ENCODE results near the gene TPD52L1.

The TPD52L1 gene

DNA sequence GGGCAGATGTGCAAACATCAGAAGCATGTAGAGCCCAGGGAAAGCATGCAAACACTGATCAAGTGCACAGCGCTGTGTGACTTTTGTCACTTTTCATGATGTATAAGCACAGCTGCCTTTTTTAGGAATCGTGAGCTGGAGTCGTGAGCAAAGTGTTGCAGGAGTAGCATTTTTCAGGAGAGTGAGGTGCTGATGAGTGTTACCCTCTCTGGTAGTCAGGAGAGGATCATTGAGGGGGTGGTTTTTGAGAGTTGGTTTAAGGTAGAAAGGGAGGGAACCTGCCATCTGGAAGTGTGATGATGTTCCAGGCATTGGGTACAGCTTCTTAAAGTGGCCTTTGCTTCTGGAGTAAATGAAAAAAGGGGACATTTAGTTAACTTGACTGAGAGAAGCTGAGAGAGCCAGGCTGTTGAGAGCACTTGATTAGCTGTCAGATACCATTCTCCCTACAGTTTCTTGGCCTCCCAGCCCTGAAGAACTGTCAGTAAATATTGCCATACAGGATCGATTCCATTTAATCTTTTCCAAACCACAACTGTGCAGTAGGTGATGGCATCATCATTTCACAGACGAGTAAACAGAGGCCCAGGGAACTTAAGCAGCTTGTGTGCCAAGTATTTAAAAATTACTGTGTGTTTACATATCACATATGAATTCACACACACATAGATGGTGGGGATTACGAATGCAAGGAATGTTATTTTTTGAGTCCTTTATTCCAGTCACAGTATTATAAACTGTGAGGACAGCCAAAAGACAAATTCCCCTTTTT, 28.9 kb downstream of the TPD52L1 start:
- DNase-seq, result no peak

DNA sequence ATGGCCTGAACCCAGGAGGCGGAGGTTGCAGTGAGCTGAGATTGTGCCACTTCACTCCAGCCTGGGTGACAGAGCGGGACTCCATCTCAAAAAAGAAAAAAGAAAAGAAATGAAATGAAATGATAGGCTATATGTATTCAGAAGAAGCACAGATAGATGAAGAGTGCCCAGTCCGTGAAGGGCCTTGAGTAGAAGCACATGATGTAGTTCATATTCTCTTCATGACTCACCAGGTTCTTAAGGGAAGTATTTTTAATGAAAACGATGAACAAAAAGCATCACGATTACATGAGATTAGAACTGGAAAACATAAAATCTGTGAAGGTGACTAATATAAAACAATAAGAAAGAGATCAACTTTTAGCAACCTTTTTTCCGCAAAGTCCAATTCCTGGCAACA, 29.8 kb downstream of the TPD52L1 start:
- DNase-seq, result no peak

DNA sequence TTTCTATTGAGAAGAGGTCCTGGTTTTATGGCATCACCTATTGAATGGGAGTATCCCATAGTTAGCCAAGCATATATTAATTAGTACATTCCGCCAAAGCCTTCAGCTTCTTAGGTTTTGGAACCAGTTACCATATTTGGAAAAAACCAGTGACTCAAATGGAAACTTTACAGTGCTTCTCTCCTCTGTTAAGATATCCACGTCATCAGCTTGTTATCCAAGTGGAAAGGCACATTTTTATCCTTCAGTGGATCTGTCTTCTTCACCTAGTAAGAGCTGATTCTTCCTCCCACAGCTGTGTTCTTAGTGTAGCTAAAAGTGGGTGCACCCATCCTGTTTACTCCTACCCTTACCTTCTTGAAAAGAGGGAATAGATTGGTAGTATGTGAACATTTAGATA, 34.5 kb downstream of the TPD52L1 start:
- DNase-seq, result no peak

DNA sequence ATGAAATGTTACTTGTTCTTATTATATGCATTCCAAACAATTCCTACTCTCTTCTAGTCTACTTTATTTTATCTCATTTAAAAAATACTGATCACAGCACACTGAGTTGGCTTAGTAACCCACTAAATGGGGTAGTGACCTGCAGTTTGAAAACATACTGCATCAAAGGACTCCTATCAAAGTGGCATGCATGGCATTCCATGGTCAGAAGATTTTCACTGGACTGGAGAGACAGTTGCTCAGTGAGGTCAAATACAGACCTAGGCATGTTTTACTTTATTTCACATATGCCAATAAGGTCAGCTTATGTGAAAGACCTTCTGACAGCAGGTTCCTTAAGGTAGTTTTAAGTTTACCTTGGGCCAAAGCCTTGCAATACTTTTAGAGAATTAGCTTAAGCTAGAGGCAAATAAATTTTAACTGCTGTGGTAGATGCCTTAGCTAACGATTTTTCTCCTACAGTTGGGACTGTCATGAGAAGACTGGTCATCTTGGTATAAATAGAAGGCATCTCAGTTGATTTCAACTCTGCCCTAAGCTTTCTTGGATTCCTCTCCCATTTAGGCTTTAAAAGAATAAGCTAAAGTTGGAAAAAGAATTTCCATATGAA, 35.1 kb downstream of the TPD52L1 start:
- no peak for DNase-seq

DNA sequence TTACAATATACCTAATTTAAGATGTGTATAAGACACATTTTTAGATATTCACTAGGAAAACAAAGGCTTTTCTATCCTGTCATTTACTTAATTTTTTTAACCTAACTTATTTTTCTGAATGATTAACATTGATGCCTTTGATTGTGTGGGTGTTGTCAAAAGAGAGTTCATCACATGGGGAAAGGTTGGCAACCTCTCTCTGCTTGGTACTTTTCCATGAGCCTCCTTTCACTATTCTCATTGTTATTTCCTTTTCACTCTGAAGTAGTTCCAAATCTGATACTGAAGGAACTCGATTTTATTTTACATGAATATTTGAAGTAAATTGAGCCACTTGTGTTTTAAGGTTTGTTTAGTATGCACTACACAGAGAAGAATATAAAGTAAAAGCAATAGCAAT, 35.9 kb downstream of the TPD52L1 start:
- no peak for DNase-seq

DNA sequence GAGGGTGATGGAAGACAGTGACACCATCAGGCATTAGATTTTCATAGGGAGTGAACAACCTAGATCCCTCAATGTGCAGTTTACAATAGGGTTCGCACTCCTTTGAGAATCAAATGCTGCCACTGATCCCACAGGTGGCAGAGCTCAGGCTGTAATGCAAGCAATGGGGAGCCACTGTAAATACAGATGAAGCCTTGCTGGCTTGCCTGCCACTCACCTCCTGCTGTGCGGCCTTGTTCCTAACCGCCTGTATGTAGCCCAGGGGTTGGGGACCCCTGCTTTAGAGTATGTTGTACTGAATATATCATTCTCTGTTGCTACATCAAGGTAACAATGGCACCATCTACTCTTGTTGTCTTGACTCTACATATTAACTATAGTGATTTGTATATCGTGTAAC, 37.1 kb downstream of the TPD52L1 start:
- DNase-seq, result no peak

DNA sequence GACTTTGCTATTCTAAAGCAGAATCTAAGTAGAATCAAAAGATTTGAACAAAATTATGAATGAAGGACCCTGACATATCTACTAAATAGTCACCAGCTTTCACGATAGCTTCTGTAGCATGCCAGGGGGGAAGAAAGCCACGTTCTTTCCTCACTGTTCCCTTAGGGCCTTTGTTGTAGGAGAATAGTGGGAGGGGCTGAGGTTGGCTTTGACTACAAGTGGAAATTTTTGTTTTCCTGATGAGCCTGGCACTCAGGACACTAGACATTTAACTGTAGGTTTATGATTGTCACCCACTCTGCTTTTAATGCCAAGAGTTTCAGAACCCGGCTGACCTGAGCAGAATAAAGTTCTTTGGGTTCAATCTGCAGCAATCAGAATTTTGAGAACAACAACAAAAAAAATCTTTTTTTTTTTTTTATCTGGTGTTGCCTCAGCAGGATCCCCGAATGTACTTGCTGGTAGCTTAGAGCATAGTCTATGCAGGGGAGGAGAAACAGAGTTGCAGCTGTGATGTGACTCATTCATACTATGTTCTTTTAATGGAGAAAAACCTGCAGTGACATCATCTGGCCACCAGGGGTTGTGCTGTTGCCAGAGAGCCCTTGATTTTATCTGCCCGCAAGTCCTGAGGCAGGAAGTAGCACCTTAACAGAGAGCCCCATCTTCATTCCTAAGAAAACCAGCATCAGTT, 38.5 kb downstream of the TPD52L1 start:
- DNase-seq, result peak; percentile 77

DNA sequence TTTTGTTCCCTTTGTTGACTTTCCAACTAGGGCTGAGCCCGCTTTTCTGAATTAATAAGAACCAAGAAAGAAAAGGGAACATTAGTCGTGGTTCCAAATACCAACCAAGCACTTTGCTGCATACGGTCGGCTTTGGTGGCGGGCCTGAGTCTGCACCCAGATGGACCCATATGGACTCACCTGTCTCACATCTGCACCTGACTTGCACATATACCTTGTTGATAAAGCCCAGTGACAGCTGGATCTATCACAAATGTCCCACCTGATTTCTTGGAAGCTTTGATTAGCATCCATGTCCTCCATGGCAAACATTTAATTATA, 39.0 kb downstream of the TPD52L1 start:
- no peak for DNase-seq

DNA sequence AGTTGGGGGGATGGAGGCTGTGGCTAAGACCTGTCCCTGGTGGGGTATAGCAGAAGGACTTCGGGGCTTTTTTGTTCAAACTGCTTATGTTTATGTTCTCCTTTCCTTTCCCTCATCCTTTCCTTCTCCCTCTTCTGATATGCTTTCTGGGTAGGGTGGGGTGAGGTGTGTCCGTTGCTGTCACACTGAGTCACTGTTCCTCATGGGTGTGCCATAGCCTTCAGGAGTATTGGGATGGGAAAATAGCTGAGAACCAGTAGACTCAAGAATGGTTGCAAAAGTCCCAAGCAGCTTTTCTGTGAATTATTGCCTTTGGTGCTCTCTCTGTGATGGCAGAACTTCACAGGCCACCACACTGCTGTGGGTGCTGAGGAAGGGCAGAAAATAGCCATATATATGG, 39.6 kb downstream of the TPD52L1 start:
- DNase-seq, result no peak

DNA sequence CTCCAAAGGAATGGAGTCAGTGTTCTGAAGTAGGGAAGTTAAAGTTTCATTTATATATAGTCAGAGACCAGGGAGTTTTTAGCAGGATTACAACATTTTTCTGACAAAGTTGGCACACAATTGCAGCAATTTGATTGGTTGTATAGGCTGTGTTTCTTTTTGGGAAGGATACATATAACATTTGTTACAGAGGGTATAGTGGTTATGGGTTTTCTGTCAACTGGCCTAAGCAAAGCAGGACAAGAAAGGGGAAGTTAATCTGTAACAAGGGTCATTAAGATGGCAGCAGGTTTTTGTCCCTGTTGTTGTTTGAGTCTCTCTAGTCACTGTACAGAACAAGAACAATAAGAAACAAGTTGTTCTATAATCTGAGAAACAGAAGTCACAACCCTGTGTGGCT, 41.4 kb downstream of the TPD52L1 start:
- DNase-seq, result no peak

DNA sequence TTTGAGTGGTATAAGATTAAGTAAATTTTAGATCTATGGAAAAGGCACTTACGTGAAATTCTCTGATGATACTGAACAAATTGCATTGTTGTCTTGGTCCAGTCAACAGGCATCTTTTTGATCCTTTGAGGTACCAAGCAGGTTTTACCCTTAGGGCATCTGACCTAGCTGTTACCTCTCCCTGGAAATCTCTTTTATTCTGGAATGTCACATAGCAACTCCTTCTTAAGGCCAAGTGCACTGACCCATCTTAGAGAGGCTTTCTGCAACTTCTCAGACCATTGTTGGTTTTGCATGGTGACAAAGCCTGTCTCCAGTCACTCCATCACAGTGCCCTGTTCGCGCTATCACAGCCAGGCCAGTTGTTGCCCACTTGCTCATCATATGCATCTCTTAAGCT, 42.0 kb downstream of the TPD52L1 start:
- DNase-seq, result no peak

DNA sequence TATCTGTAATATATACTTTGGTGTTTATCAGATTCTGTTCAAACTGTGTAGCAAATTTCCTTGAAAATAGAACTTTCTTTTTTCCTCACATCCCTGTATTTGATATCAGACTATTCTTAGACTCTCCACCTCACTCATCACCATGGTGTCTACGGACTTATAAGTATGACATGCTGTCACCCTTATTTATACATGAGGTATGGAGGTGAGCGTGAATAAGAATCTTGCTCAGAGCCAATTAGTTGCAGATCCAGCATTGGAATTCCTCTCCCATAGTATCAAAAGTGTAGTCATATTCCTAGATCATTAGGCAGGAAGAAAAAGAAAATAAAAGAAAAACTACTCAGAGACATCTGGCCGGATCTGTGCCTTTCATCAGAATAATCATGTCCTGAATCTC, 43.0 kb downstream of the TPD52L1 start:
- no peak for DNase-seq

DNA sequence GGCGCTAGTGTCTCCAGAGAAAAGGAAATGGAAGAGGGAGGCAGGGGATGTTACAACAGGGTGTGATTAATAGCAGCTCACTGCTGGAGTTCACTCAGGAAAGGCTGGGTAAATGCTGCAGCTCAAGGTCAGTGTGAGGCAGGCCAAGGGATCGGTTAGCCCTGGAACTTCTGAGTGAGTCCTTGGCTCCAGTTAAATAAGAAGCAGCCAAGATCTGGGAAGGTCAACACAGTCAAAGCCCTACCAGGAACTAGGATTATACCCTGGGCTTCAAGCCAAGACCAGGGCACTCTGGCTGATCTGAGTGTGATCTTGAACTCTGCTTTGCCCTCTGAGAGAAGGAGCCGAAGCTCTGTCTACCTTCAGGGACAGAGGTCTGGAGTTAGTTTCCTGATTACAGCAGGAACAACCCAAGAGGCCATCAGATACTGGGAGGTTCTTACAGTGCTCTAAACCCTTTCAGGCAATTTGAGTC, 44.3 kb downstream of the TPD52L1 start:
- DNase-seq, result peak; percentile 71

DNA sequence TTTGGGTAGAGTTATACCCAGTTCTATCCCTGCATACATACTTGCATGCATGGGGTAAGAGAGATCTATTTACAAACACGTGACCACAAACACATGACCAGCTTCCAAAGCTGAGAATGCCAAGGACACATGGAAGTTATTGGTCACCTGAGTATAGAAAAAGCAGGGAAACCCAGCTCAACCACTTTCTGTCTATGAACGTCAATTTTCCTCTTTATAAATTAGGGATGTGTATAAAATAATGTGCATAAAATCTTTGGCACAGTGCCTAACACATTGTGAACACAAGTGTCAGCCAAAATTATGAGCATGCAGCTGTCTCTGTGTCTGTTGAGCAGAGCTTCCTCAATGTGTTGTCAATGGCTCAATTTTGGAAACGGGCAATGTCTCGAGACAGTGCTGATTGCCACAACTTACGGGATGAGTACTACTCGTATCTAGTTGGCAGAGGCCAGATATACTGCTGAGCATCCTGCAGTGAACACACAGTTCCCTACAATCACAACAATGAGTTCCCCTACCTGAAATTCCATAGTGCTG, 44.9 kb downstream of the TPD52L1 start:
- no peak for DNase-seq

DNA sequence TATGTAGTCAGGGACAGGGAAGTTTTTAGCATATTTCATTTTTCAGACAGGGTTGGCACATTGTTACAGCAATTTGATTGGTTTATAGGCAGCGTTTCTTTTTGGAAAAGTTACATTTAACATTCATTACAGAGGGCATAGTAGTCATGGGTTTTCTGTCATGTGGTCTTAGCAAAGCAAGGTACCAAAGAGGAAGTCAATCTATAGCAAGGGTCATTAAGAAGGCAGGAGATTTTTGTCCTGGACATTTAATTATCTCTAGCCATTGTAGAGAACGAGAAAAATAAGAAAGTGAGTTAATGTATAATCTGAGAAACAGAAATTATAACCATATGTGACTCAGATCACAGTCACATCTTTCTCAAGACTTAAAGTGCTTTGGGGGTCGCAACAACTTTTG, 47.4 kb downstream of the TPD52L1 start:
- DNase-seq, result no peak

DNA sequence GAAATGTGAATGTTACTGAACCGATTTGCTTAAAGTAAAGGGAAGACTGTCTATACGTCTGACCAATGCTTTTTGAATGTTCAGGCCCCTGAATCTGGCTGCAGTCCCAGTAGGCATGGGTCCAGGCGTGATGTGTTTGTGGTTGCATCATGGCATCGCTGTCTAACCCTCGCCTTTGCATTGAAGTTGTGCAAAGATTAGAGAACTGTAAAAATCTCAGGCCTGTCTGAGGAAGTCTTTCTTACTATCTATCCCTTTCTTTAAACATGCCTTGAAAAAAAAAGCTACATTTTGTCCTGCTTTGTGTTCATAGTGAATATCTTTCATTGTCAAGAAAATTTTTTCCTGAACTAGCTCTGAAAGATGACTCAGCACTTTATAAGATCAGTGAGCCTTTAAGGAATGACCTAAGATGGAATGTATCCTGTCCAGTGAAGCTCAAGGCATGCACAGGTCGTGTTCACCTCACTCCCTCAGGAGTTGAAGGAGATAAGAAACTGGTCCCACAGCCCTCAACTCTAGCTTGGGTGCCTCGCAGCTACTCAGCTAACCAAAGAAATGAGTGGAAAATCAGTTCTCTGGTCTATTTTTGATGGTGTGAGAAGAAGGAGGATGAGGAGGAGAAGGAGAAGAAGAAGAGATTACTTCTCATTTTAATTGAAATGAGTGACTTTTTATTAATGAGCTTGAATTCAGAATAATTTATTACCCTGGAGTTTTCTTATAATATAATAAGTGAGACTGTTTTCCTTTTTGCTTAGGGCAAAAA, 48.6 kb downstream of the TPD52L1 start:
- DNase-seq, result no peak

DNA sequence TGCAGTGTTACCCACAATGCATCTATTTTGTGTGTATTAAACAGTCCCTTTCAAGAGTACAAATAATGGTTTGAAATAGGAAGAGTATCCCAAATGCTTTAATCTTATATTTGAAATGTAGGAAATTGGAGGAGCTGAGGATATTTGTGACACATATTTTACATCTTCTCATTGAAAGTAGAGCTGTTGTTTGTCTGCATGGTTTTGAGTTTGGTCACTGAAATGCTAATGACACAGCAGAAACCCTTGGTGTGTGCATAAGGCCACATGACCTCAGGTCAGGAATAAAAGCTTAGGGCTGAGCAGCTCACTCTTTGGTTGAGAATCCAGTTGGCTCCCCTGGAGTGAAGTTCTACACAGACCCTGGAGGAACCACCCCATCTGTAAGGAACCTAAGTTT, 49.8 kb downstream of the TPD52L1 start:
- DNase-seq, result no peak

DNA sequence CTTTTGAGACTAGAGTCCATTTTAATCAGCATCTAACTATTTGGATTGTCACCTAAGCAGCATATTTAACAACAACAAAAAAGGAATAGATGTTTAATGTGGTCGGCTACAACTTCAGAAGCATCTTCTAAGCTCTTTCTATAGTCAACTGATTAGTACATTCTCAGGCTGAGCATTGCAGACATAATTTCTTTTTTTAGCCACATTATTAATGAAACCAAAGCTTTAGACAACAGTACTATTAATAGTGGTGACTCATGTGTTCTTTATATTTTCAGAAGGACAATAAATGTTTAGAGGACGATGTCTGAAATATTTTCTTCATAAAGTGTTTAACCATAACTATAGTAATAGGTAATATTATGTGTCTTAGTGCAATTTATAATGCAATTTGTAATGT, 52.4 kb downstream of the TPD52L1 start:
- no peak for DNase-seq

DNA sequence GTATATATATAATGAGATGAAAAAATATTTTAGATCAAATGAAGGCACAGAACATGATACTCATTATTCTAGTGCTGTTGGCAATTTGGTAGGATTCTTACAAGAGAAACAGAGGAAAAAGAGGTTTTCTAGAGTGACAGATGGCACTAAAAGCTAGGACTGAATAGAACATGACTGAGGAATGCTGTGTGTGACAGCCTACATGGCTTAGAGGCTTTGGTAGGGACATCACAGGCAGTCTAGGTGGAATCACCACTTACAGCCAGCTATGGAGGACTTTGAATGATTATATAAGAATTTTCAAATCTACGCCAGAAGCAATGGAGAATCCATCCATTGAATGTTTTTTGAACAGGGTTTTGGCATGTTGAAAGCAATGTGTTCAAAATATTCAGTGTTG, 52.8 kb downstream of the TPD52L1 start:
- DNase-seq, result no peak

DNA sequence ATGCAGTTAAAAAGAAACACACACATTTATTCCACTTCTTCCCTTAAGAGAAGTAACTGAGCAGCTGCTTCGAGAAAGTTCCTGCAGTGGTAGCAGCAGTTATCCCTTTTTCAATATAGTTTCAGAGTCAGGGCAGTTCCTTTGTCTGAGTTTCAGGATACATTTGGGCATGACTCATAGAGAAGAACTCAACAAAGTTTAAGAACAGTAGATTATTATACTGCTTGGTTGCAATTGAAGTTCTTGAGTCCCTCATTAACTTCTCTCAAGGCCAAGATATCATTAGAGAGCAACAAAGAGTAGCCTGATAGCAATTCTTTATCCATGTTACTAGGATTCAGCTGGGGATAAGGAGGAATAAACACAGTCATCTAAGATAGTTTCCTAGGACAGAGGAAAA, 54.4 kb downstream of the TPD52L1 start:
- no peak for DNase-seq

DNA sequence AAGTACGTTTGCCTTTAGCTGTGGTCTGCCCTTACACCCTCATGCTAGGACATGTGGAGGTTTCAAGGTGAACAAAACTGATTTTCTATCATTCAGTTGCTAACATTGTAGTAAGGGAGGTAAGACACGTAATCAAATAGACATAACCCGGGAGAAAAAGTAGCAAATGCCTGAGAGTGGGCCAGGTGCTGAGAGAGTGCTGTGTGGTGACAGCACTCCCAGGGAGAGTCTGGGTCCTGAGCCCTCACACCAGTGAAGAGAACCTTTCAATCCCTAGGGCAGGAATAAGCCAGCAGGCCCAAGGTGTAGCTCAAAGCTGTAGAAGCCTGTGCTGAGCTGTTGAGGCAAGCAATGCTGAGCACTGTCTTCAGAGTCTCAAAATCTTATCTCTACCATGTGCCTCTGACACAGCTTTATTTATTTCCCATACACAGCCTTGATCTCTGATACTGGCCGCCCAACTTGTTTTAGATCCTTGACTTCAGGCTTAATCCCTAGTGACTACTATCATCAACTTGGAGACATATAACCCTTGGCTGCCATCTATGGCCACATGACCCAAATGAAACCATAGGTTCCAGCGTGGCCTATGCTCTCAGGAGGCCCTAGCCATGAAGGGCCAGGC, 55.2 kb downstream of the TPD52L1 start:
- DNase-seq, result no peak

DNA sequence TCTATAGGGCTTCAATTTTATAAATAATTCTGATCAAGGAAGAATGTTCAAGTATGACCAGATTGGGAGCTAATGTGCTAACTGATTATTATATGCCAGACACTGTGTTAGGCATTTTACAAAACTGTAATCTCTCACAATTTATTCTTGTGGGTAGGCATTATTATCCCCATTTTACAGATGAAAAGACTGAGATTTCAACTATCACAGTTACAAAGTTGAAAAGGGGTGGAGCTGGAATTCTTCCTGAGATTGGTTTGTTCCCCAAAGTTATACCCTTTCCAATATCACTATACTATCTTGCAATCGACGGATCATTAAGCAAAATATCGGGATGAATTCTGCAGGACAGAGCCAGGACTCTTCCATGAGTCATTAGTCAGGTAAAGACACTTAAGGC, 57.1 kb downstream of the TPD52L1 start:
- no peak for DNase-seq

DNA sequence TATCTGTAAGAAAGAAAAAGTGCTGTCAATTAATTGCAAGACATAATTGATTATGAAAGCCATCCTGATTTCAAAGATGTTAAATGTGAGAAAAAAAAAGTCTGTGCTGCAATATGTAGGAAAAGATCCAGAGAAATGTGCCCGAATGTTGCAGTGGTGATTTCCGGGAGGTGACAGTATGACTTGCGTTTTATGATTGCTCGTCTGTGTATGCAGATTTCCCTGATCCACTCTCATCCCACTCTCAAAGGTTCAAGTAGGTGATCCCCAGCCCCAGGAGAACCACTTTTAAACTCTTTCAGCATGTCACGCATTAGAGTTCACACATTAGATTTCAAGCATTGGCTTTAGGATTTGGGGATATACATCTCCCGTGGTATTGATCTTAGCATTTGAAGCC, 57.8 kb downstream of the TPD52L1 start:
- DNase-seq, result no peak
